Measurements from ENCODE around the gene SGPL1. TPM values are rescaled to one million over a fixed set of nuclear protein-coding genes. Genes with fewer than 3 reads are reported as not detected.
A peak's percentile ranks its signal among the peaks of the same experiment; 100 is the strongest.

The SGPL1 gene
- total RNA-seq, 4 donors from 2014 or later, result 24.9 to 65.4 (median 61.3) TPM

- H3K9me3 ChIP-seq, result no peaks in the 10 kb centered on the region
- no peak overlapping the region for H3K4me3 ChIP-seq
- no peak for TF ChIP-seq EP300 (IDR thresholded peaks at IDR 0.05; ENCODE audit: low read depth)
- 67% methylated on average over 1 of the region's 1 CpG; no CpG with 5 or more reads in 1 of the 2 donors for WGBS, 2 donors (ENCODE audit: low coverage in 1 of 2)
- no peak overlapping the region for H3K27ac ChIP-seq
- peaks cover 0 to 21% (median 0%) of the 10 kb centered on the region in 4 donors for H3K36me3 ChIP-seq
- intact Hi-C loops (cut with DNase I; ENCODE audit: low total_unique reads) (loop anchor here (5.0 kb wide), 1 partner anchor 67 kb away; no protein-coding TSS in a partner anchor), in situ Hi-C loops (cut with MboI; ENCODE audit: low pct_ligation_motif_present in 1 of 4, low pct_unique_long_range_greater_than_20kb in 1 of 4, low sequenced_read_pairs in 3 of 4) (loop anchor here in 2 of 4 donors (10.0 to 25.0 kb wide), 2 partner anchors 64 to 342 kb away; partner anchors contain the start of gene SGPL1 (in 1 of the 2))
- no peak for DNase-seq
- H3K27me3 ChIP-seq, result no peaks in the 10 kb centered on the region
- H3K4me1 ChIP-seq, result no peaks in the 10 kb centered on the region
Measured at GRCh38 chr10:70879207-70879606, 63.5 kb downstream of the SGPL1 start.

DNA sequence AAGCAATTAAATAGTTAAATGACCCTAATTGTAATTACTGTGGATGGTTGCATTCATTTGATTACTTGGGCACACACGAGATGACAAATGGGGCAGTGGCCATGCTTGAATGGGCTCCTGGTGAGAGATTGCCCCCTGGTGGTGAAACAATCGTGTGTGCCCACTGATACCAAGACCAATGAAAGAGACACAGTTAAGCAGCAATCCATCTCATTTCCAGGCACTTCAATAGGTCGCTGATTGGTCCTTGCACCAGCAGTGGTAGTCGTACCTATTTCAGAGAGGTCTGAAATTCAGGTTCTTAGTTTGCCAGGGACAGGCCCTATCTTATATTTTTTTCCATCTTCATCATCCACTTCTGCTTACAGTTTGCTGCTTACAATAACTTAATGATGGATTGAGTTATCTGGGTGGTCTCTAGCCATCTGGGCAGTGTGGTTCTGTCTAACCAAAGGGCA lies 64.4 kb downstream of the SGPL1 start:
- 0 to 4% methylated on average over 3 to 4 of the region's 4 CpGs for WGBS, 2 donors (ENCODE audit: low coverage in 1 of 2)
- peaks cover 0 to 28% (median 3%) of the 10 kb centered on the region in 4 donors for H3K36me3 ChIP-seq
- H3K9me3 ChIP-seq, result no peaks in the 10 kb centered on the region
- H3K4me3 ChIP-seq, result no peak overlapping the region
- H3K4me1 ChIP-seq, result no peaks in the 10 kb centered on the region
- H3K27me3 ChIP-seq, result no peaks in the 10 kb centered on the region
- DNase-seq, result peak; percentile 82
- H3K27ac ChIP-seq, result no peak overlapping the region
- intact Hi-C loops (cut with DNase I; ENCODE audit: low total_unique reads) (no loop called here), in situ Hi-C loops (cut with MboI; ENCODE audit: low pct_ligation_motif_present in 1 of 4, low pct_unique_long_range_greater_than_20kb in 1 of 4, low sequenced_read_pairs in 3 of 4) (loop anchor here in 2 of 4 donors (5.0 to 25.0 kb wide), 3 partner anchors 65 to 343 kb away; partner anchors contain the start of gene SGPL1 (in 1 of the 2))
- no peak for TF ChIP-seq POLR2A (IDR thresholded peaks at IDR 0.05)
- TF ChIP-seq POLR2AphosphoS5 (IDR thresholded peaks at IDR 0.05), result no peak
- TF ChIP-seq, protein P1, sequence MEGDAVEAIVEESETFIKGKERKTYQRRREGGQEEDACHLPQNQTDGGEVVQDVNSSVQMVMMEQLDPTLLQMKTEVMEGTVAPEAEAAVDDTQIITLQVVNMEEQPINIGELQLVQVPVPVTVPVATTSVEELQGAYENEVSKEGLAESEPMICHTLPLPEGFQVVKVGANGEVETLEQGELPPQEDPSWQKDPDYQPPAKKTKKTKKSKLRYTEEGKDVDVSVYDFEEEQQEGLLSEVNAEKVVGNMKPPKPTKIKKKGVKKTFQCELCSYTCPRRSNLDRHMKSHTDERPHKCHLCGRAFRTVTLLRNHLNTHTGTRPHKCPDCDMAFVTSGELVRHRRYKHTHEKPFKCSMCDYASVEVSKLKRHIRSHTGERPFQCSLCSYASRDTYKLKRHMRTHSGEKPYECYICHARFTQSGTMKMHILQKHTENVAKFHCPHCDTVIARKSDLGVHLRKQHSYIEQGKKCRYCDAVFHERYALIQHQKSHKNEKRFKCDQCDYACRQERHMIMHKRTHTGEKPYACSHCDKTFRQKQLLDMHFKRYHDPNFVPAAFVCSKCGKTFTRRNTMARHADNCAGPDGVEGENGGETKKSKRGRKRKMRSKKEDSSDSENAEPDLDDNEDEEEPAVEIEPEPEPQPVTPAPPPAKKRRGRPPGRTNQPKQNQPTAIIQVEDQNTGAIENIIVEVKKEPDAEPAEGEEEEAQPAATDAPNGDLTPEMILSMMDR (IDR thresholded peaks at IDR 0.05), result peak; percentile 90 to 93 (median 92)
- TF ChIP-seq EP300 (IDR thresholded peaks at IDR 0.05; ENCODE audit: low read depth), result no peak

DNA sequence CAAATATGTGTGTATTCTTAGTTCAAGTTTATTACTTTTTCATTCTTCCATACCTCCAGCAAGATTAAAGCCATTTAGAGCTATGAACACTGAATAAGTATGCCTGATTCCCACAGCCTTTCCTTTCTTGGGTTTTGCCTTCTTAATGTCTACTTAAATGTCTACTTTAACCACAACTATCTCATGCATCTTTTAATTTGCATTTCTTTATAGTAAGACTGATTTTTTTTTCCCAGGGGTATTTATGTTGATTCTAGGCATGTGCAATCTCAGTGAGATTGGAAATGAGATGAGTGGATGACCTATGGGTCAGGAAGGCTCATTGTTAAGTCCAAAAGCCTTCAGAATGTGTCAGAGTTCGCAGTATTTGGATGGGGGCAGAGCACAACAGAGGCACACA lies 69.0 kb downstream of the SGPL1 start:
- DNase-seq, result no peak
- H3K36me3 ChIP-seq, result peaks cover 0 to 8% (median 4%) of the 10 kb centered on the region in 4 donors
- in situ Hi-C loops (cut with MboI; ENCODE audit: low pct_ligation_motif_present in 1 of 4, low pct_unique_long_range_greater_than_20kb in 1 of 4, low sequenced_read_pairs in 3 of 4) (loop anchor here in 2 of 4 donors (5.0 to 25.0 kb wide), 3 partner anchors 70 to 347 kb away; partner anchors contain the start of gene SGPL1 (in 1 of the 2)), intact Hi-C loops (cut with DNase I; ENCODE audit: low total_unique reads) (no loop called here)
- no peak for TF ChIP-seq EP300 (IDR thresholded peaks at IDR 0.05; ENCODE audit: low read depth)
- TF ChIP-seq POLR2A (IDR thresholded peaks at IDR 0.05), result no peak
- TF ChIP-seq POLR2AphosphoS5 (IDR thresholded peaks at IDR 0.05), result no peak
- TF ChIP-seq, protein P1 (IDR thresholded peaks at IDR 0.05), result no peak
- no peaks in the 10 kb centered on the region for H3K27me3 ChIP-seq
- 100% methylated on average over 1 of the region's 1 CpG for WGBS, 2 donors (ENCODE audit: low coverage in 1 of 2)
- H3K27ac ChIP-seq, result no peak overlapping the region
- no peaks in the 10 kb centered on the region for H3K9me3 ChIP-seq
- peaks cover 0 to 20% (median 16%) of the 10 kb centered on the region in 4 donors for H3K4me1 ChIP-seq
- H3K4me3 ChIP-seq, result no peak overlapping the region

GRCh38 chr10:70885481-70885880 lies 69.7 kb downstream of the SGPL1 start:
- TF ChIP-seq POLR2A (IDR thresholded peaks at IDR 0.05), result no peak
- TF ChIP-seq POLR2AphosphoS5 (IDR thresholded peaks at IDR 0.05), result no peak
- TF ChIP-seq, protein P1 (IDR thresholded peaks at IDR 0.05), result no peak
- no peak for TF ChIP-seq EP300 (IDR thresholded peaks at IDR 0.05; ENCODE audit: low read depth)
- Histone ChIP-seq H3K9me3 (no peaks in the 10 kb centered on the region), H3K27ac (no peak overlapping the region), H3K4me1 (peaks cover 0 to 20% (median 16%) of the 10 kb centered on the region in 4 donors), H3K27me3 (no peaks in the 10 kb centered on the region), H3K4me3 (no peak overlapping the region), H3K36me3 (peaks cover 0 to 8% (median 4%) of the 10 kb centered on the region in 4 donors)
- DNase-seq, result no peak
- in situ Hi-C loops (cut with MboI; ENCODE audit: low pct_ligation_motif_present in 1 of 4, low pct_unique_long_range_greater_than_20kb in 1 of 4, low sequenced_read_pairs in 3 of 4) (loop anchor here in 2 of 4 donors (10.0 to 25.0 kb wide), 2 partner anchors 71 to 348 kb away; partner anchors contain the start of gene SGPL1 (in 1 of the 2)), intact Hi-C loops (cut with DNase I; ENCODE audit: low total_unique reads) (no loop called here)
- 88% methylated on average over 4 of the region's 4 CpGs; no CpG with 5 or more reads in 1 of the 2 donors for WGBS, 2 donors (ENCODE audit: low coverage in 1 of 2)
